Anterior cingulate cortex (tissue), 58 donors: ENCODE data around the gene CDK10.

Experiments
- DNase-seq, 58 donors: peaks; one replicate each; lab custom pipeline; 2025; lab: John Stamatoyannopoulos, UW

Gene CDK10

DNA sequence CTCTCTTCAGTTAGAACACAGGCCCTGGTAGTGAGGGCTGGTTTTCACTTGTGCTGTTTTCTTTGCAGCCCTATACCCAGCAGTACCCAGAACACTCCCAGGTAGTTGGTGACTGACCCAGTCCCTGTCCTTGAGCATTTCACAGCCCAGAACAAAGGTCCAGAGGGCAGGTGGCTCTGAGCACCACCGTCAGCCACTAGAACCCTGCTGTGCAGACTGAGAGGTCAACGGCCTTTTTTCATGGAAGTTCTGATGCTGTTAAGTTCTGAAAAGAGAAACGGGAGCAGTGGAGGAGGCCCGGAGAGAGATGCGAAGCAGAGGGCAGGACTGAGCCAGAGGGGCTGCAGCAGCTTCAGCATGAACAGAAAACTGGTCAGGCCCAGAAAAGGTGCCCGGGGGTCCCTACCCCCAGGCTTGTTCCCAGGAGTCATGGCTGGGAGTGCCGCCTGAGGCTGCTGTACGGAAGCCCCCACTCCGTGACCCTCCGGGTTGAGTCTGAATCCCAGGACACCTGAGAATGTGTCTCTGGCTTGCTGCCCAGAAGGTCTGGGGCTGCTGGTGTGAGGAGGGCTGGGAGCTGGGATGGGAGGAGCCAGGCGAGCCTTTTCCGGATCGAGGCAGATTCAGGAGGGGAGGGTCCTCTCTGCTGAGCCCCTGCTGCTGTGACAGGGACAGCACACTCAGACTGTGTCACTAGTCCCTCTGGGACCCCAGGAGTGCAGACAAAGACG lies 43.5 kb downstream of the CDK10 start:
- DNase-seq = no peak

DNA sequence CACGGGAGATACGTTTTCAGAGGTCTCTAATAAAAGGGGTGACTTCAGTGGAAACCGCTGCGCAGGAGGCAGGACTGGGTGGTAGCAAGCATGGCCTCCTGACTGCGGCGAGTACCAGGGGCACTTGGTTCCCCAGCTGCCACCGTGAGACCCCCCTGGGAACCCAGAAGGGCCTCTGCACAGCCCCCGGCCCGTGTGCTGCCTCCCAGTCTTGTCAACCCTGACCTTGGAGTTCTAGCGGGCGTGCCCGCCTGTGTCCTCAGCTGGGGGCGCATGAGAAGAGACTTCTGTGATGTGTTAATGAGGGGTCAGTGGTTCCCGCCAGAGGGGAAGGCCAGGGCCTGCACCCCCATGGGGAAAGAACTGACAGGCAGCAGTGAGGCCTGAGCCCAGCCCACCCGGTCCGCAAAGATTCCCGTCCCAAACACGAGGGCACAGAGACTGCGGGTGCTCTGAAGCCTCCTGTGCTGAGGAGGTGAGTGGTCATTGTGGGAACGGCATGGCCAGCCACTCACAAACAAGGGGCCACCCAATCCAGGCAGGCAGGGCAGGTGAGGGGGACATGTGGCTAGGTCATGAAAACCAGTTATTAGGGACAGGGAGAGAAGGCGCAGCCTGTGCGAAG lies 44.2 kb downstream of the CDK10 start:
- DNase-seq = no peak

- DNase-seq = no peak
These were observed 45.8 kb downstream of the CDK10 start for GRCh38 chr16:89732142-89732917.

DNA sequence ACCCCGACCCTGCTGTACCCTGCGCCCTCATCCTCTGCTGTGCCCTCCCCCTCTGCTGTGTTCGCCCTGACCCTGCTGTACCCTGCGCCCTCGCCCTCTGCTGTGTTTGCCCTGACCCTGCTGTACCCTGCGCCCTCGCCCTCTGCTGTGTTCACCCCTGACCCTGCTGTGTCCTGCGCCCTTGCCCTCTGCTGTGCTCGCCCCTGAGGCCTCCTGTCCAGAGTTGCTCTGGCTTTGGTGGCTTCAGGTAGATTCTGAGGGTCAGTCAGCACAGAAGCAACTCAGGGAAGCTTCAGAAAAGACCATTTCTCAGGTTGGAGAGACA lies 46.4 kb downstream of the CDK10 start:
- no peak for DNase-seq

- DNase-seq = no peak
These were observed 46.8 kb downstream of the CDK10 start for GRCh38 chr16:89733322-89733721.

- DNase-seq = no peak
These were observed 47.3 kb downstream of the CDK10 start for GRCh38 chr16:89733792-89734191.

- no peak for DNase-seq
These were observed 50.1 kb downstream of the CDK10 start for GRCh38 chr16:89736554-89736953.

DNA sequence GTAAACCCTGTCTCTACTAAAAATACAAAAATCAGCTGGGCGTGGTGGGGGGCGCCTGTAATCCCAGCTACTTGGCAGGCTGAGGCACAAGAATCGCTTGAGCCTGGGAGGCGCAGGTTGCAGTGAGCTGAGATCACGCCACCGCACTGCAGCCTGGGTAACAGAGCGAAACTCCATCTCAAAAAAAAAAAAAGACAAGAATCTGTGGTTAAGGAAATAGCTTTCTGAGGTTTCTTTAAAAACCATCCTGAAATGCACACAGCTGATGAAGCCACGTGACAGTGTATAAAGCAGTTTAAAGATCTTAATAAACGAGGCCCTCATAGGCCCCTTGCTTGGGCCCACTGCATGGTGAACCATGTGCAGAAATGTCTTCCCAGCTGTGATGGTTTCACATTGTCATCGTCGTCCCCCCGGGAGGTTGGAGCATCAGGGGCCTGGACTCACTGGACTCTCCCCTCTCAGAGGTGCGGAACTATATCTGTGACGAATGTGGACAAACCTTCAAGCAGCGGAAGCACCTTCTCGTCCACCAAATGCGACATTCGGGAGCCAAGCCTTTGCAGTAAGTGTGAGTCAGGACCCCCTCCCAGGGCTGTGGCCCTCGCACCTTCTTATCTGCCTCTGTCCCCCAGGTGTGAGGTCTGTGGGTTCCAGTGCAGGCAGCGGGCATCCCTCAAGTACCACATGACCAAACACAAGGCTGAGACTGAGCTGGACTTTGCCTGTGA lies 51.0 kb downstream of the CDK10 start:
- no peak for DNase-seq

DNA sequence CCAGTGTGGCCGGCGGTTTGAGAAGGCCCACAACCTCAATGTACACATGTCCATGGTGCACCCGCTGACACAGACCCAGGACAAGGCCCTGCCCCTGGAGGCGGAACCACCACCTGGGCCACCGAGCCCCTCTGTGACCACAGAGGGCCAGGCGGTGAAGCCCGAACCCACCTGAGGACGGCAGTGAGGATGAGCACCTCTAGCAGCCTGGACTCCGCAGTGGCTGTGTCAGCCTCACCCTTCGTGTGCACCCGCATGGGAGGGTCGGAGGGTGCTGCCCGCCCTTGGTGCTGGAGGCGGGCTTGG lies 51.5 kb downstream of the CDK10 start:
- no peak for DNase-seq

DNA sequence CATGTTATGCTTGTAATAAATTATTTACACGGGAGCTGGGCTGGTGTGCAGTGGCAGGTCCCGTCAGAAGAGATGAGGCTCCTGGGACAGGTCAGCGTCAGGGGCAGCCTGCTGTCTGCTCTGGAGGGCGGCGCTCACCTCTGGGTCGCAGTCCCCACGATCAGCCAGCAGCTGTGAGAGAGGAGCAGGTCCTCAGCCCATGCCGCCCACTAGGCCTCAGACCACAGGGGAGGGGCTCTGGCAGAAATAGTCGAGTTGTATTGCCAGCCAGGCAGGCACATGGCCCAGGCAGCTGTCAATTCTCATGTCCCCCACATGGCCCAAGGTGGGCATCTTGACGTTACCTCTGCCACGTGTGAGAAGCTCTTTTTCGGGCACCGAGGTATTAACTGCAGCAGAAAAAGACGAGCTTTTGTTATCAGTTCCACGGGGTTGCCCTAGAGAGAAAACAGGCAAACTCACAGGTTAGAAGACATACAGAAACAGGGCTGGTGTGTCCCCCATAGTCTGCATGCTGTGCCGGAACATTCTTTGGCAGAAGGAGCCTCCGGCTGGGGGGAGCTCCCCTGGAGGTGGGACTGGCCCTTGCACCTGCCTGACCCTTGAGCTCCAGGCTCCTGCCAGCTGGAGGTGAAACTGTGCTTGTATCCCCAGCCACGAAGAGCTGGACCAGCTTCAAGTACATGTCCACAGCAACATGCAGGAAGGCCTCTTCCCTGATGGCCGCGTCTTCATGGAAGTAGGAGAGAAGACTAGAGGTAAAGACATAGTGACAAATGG lies 52.2 kb downstream of the CDK10 start:
- no peak for DNase-seq

- no peak for DNase-seq
These were observed 52.9 kb downstream of the CDK10 start for GRCh38 chr16:89739383-89739782.

GRCh38 chr16:89741342-89742014 lies 55.0 kb downstream of the CDK10 start:
- DNase-seq = peak in 1 of 58 donors; percentile 5

DNA sequence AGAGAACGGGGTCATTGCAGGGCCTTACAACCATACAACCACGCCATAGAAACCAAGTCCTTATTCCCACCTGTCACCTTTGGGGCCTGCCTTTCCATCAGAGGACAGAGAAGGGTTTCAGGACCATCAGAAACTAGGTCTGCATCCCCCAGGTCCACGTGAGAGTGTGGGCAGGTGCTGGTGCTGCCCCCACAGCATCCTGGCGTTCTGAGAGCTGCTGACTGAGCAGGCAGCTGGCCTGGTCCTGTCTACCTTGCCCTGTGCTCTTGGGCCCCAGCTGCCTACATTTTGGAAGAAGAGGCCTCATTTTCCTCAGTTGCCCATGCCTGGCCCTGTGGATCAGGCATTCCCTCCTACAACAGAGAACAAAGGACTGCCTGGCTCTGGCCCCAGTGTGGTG lies 56.5 kb downstream of the CDK10 start:
- peak in 1 of 58 donors; percentile 22 for DNase-seq

DNA sequence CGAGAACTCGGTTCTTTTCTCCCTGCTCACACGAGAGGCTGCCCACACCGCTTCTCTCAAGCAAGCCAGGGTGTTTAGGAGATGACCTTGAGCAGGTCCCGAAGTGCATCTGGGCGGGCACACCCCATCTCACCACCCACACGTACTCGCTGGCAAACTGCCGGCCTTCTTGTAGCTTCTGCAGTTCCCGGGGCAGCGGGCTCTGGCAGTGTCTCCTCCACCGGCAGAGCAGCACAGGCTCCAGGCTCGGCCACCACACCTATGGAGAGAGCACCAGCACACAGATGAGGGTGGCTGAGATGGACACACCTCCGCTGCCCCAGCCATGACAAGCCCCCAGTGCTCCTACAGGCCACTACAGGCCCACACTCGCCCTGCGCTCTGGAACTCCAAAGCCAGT lies 58.3 kb downstream of the CDK10 start:
- DNase-seq = no peak
